WTC11 (cell line): ENCODE results near the gene LEFTY2. TPM values are rescaled to one million over a fixed set of nuclear protein-coding genes. Genes with fewer than 3 reads are reported as not detected.

Experiments
- ATAC-seq: fragments of 200-7000 bp; cut with Tn5 transposase; 2 replicates; pipeline ENCODE4 v1.10.0; 2021; ENCODE audit warnings: mild to moderate bottlenecking, moderate library complexity
- CTCF ChIA-PET: fragments of 300-600 bp; sonication (Branson Sonifier 250); formaldehyde crosslinking; loops from one replicate; lab custom pipeline; 2021; ENCODE audit warnings: antibody characterized with exemption; lab: Charles Lee
- POLR2A ChIA-PET: fragments of 350-600 bp; sonication (Branson Sonifier 250); formaldehyde crosslinking; loops from one replicate; lab custom pipeline; 2021; ENCODE audit warnings: antibody characterized with exemption; lab: Charles Lee
- DNase-seq: peaks from one replicate; pipeline ENCODE4 v3.0.0; 2021; ENCODE audit warnings: low spot score
- H3K27ac Mint-ChIP-seq: 2 replicates; pipeline ENCODE4 v1.8.0; 2021; ENCODE audit warnings: mixed read lengths
- H3K27me3 Mint-ChIP-seq: 2 replicates; pipeline ENCODE4 v1.8.0; 2021; ENCODE audit warnings: low read depth, mild to moderate bottlenecking, moderate library complexity, mixed read lengths
- H3K36me3 Mint-ChIP-seq: 2 replicates; pipeline ENCODE4 v1.8.0; 2021; ENCODE audit warnings: mixed read lengths
- H3K4me1 Mint-ChIP-seq: 2 replicates; pipeline ENCODE4 v1.8.0; 2022; ENCODE audit warnings: mixed read lengths
- H3K4me3 Mint-ChIP-seq: 2 replicates; pipeline ENCODE4 v1.8.0; 2021; ENCODE audit warnings: mild to moderate bottlenecking, moderate library complexity, mixed read lengths
- H3K9me3 Mint-ChIP-seq: 2 replicates; pipeline ENCODE4 v1.8.0; 2021; ENCODE audit warnings: mixed read lengths
- ATF1 ChIP-seq: sonication (generic); formaldehyde crosslinking; IDR thresholded peaks from 2 replicates; pipeline ENCODE4 v1.8.1; 2023; ENCODE audit warnings: mild to moderate bottlenecking, moderate library complexity, missing genetic modification reagents
- CBFB ChIP-seq: sonication (generic); formaldehyde crosslinking; IDR thresholded peaks from 2 replicates; pipeline ENCODE4 v1.8.1; 2022; ENCODE audit warnings: mild to moderate bottlenecking, low read depth, missing genetic modification reagents
- ELF4 ChIP-seq: sonication (generic); formaldehyde crosslinking; IDR thresholded peaks from 2 replicates; pipeline ENCODE4 v1.8.1; 2022; ENCODE audit warnings: low read depth, mild to moderate bottlenecking, moderate library complexity, missing genetic modification reagents
- ETV6 ChIP-seq: sonication (generic); formaldehyde crosslinking; IDR thresholded peaks from 2 replicates; pipeline ENCODE4 v1.8.1; 2022; ENCODE audit warnings: mild to moderate bottlenecking, missing genetic modification reagents
- FOXK1 ChIP-seq: sonication (generic); formaldehyde crosslinking; IDR thresholded peaks from 2 replicates; pipeline ENCODE4 v1.8.0; 2022; ENCODE audit warnings: mild to moderate bottlenecking, moderate library complexity, missing genetic modification reagents
- KAT7 ChIP-seq: sonication (generic); formaldehyde crosslinking; IDR thresholded peaks from 2 replicates; pipeline ENCODE4 v1.8.1; 2023; ENCODE audit warnings: missing genetic modification reagents, mild to moderate bottlenecking, borderline replicate concordance
- NFATC4 ChIP-seq: fragments of 250-450 bp; sonication (Bioruptor Pico); IDR thresholded peaks from 2 replicates; pipeline ENCODE4 v1.9.0; 2021; ENCODE audit warnings: mild to moderate bottlenecking
- NR3C1 ChIP-seq: sonication (generic); formaldehyde crosslinking; conservative IDR thresholded peaks from 2 replicates; pipeline ENCODE4 v1.8.1; 2023; ENCODE audit warnings: low read depth, mild to moderate bottlenecking, missing genetic modification reagents
- OVOL2 ChIP-seq: fragments of 250-450 bp; sonication (Bioruptor Pico); IDR thresholded peaks from 2 replicates; pipeline ENCODE4 v1.9.0; 2021; ENCODE audit warnings: mild to moderate bottlenecking, borderline replicate concordance
- RELA ChIP-seq: sonication (generic); formaldehyde crosslinking; IDR thresholded peaks from 2 replicates; pipeline ENCODE4 v1.8.1; 2022; ENCODE audit warnings: missing genetic modification reagents, mild to moderate bottlenecking, borderline replicate concordance
- RORB ChIP-seq: fragments of 250-450 bp; sonication (Bioruptor Pico); IDR thresholded peaks from 2 replicates; pipeline ENCODE4 v1.9.0; 2021; ENCODE audit warnings: mild to moderate bottlenecking
- ZNF396 ChIP-seq: fragments of 250-450 bp; sonication (Bioruptor Pico); IDR thresholded peaks from 2 replicates; pipeline ENCODE4 v1.8.0; 2021; ENCODE audit warnings: mild to moderate bottlenecking, moderate library complexity, borderline replicate concordance
- ZNF671 ChIP-seq: fragments of 250-450 bp; sonication (Bioruptor Pico); IDR thresholded peaks from 2 replicates; pipeline ENCODE4 v1.8.0; 2021; ENCODE audit warnings: mild to moderate bottlenecking
- total RNA-seq: library from RNA; stranded (reverse); gene quantifications from 3 replicates; pipeline ENCODE4 v1.2.3, GENCODE V29; 2021
- TF ChIP-seq, protein P1 (sequence below): sonication (generic); formaldehyde crosslinking; IDR thresholded peaks from 2 replicates; pipeline ENCODE4 v1.8.0; 2022; ENCODE audit warnings: mild to moderate bottlenecking, missing genetic modification reagents
- TF ChIP-seq, protein P2 (sequence below): sonication (generic); formaldehyde crosslinking; IDR thresholded peaks from 2 replicates; pipeline ENCODE4 v1.8.1; 2022; ENCODE audit warnings: low read depth, missing genetic modification reagents, borderline replicate concordance
- TF ChIP-seq, protein P3 (sequence below): sonication (generic); formaldehyde crosslinking; IDR thresholded peaks from 2 replicates; pipeline ENCODE4 v1.8.0; 2023; ENCODE audit warnings: missing genetic modification reagents, mild to moderate bottlenecking, borderline replicate concordance
- TF ChIP-seq, protein P4 (sequence below): sonication (generic); formaldehyde crosslinking; IDR thresholded peaks from 2 replicates; pipeline ENCODE4 v1.8.1; 2023; ENCODE audit warnings: mild to moderate bottlenecking, missing genetic modification reagents, borderline replicate concordance

Gene LEFTY2
- total RNA-seq, 1 experiment from 2014 or later: 15.5 TPM

DNA sequence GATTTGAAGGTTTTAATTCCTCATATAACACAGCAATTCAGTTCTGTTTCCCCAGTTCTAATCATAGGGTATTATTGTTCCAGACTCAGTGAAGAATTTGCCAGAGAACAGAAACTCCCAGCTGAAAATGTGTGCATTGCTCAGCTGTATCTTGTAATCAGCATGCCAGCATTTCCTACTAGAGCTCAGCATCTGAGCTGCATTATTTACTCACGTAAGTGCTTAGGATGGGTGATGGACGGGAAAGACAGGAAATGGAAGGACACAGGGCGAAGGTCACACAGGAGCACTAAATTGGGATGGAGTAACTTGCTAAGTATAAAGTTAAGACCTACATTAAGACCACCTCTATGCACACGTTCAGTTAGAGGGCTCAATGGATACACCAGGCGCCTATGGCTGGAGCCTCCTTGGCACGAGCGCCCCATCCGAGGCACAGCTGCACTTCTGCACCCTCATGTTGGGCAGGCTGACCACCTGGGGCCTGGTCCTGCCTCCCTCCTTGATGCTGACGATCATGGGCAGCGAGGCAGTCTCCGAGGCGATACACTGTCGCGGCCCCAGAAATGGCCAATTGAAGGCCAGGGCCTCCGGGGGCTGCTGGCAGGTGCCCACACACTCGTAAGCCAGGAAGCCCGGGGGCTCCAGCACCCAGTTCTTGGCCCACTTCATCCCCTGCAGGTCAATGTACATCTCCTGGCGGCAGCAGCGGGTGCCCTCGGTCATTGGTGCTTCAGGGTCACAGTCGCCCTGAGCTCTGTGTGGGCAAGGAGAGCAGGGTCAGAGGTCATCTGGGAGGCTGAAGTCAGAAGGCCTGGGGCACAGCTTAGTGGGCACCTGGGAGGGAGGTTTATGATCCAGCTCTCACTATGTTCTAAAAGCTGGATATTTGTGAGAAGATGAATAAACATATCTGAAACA, 3.7 kb downstream of the LEFTY2 start:
- no peak overlapping the region for H3K4me3 Mint-ChIP-seq
- TF ChIP-seq, protein P1, sequence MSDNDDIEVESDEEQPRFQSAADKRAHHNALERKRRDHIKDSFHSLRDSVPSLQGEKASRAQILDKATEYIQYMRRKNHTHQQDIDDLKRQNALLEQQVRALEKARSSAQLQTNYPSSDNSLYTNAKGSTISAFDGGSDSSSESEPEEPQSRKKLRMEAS (CRISPR knock-in tag): no peak
- no peak for TF ChIP-seq CBFB (CRISPR knock-in tag)
- TF ChIP-seq, protein P2, sequence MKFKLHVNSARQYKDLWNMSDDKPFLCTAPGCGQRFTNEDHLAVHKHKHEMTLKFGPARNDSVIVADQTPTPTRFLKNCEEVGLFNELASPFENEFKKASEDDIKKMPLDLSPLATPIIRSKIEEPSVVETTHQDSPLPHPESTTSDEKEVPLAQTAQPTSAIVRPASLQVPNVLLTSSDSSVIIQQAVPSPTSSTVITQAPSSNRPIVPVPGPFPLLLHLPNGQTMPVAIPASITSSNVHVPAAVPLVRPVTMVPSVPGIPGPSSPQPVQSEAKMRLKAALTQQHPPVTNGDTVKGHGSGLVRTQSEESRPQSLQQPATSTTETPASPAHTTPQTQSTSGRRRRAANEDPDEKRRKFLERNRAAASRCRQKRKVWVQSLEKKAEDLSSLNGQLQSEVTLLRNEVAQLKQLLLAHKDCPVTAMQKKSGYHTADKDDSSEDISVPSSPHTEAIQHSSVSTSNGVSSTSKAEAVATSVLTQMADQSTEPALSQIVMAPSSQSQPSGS (CRISPR knock-in tag): no peak
- TF ChIP-seq ELF4 (CRISPR knock-in tag): no peak
- TF ChIP-seq KAT7: no peak
- no peak for TF ChIP-seq NR3C1
- no peak for TF ChIP-seq ATF1 (CRISPR knock-in tag)
- TF ChIP-seq, protein P3, sequence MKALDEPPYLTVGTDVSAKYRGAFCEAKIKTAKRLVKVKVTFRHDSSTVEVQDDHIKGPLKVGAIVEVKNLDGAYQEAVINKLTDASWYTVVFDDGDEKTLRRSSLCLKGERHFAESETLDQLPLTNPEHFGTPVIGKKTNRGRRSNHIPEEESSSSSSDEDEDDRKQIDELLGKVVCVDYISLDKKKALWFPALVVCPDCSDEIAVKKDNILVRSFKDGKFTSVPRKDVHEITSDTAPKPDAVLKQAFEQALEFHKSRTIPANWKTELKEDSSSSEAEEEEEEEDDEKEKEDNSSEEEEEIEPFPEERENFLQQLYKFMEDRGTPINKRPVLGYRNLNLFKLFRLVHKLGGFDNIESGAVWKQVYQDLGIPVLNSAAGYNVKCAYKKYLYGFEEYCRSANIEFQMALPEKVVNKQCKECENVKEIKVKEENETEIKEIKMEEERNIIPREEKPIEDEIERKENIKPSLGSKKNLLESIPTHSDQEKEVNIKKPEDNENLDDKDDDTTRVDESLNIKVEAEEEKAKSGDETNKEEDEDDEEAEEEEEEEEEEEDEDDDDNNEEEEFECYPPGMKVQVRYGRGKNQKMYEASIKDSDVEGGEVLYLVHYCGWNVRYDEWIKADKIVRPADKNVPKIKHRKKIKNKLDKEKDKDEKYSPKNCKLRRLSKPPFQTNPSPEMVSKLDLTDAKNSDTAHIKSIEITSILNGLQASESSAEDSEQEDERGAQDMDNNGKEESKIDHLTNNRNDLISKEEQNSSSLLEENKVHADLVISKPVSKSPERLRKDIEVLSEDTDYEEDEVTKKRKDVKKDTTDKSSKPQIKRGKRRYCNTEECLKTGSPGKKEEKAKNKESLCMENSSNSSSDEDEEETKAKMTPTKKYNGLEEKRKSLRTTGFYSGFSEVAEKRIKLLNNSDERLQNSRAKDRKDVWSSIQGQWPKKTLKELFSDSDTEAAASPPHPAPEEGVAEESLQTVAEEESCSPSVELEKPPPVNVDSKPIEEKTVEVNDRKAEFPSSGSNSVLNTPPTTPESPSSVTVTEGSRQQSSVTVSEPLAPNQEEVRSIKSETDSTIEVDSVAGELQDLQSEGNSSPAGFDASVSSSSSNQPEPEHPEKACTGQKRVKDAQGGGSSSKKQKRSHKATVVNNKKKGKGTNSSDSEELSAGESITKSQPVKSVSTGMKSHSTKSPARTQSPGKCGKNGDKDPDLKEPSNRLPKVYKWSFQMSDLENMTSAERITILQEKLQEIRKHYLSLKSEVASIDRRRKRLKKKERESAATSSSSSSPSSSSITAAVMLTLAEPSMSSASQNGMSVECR: no peak
- TF ChIP-seq RELA (CRISPR knock-in tag): no peak
- TF ChIP-seq ETV6: no peak
- no peak for TF ChIP-seq ZNF671 (CRISPR knock-in tag)
- TF ChIP-seq RORB (CRISPR knock-in tag): no peak
- no peak for TF ChIP-seq FOXK1 (CRISPR knock-in tag)
- TF ChIP-seq, protein P4, sequence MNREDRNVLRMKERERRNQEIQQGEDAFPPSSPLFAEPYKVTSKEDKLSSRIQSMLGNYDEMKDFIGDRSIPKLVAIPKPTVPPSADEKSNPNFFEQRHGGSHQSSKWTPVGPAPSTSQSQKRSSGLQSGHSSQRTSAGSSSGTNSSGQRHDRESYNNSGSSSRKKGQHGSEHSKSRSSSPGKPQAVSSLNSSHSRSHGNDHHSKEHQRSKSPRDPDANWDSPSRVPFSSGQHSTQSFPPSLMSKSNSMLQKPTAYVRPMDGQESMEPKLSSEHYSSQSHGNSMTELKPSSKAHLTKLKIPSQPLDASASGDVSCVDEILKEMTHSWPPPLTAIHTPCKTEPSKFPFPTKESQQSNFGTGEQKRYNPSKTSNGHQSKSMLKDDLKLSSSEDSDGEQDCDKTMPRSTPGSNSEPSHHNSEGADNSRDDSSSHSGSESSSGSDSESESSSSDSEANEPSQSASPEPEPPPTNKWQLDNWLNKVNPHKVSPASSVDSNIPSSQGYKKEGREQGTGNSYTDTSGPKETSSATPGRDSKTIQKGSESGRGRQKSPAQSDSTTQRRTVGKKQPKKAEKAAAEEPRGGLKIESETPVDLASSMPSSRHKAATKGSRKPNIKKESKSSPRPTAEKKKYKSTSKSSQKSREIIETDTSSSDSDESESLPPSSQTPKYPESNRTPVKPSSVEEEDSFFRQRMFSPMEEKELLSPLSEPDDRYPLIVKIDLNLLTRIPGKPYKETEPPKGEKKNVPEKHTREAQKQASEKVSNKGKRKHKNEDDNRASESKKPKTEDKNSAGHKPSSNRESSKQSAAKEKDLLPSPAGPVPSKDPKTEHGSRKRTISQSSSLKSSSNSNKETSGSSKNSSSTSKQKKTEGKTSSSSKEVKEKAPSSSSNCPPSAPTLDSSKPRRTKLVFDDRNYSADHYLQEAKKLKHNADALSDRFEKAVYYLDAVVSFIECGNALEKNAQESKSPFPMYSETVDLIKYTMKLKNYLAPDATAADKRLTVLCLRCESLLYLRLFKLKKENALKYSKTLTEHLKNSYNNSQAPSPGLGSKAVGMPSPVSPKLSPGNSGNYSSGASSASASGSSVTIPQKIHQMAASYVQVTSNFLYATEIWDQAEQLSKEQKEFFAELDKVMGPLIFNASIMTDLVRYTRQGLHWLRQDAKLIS (CRISPR knock-in tag): no peak
- TF ChIP-seq ZNF396: no peak
- no peak for TF ChIP-seq OVOL2 (CRISPR knock-in tag)
- no peak for TF ChIP-seq NFATC4 (CRISPR knock-in tag)
- no peak for DNase-seq
- H3K9me3 Mint-ChIP-seq: no peaks in the 10 kb centered on the region
- ChIA-PET POLR2A (no interaction called here), CTCF (interaction anchor here (0.9 to 2.2 kb wide), 7 partner anchors 11 to 99 kb away, joined by 3 to 5 read pairs (median 3); partner anchors contain the start of gene PYCR2)
- H3K27me3 Mint-ChIP-seq: peaks cover 19% of the 10 kb centered on the region
- H3K27ac Mint-ChIP-seq: 0 out of 2 replicates have a peak overlapping the region, but pooled peaks have one; percentile 80
- peaks cover 23% of the 10 kb centered on the region for H3K4me1 Mint-ChIP-seq
- no peaks in the 10 kb centered on the region for H3K36me3 Mint-ChIP-seq
- ATAC-seq: no peak
